GM18858 (cell line): ENCODE results near the gene RNF41.

Experiments used
- ATAC-seq: cut with Tn5 transposase; IDR thresholded peaks from one replicate; pipeline ENCODE4 v1.9.1; 2021; ENCODE audit not compliant: unreplicated experiment

RNF41 gene

GRCh38 chr12:56154818-56155217 is 66.9 kb downstream of the RNF41 start:
- ATAC-seq = no peak

DNA sequence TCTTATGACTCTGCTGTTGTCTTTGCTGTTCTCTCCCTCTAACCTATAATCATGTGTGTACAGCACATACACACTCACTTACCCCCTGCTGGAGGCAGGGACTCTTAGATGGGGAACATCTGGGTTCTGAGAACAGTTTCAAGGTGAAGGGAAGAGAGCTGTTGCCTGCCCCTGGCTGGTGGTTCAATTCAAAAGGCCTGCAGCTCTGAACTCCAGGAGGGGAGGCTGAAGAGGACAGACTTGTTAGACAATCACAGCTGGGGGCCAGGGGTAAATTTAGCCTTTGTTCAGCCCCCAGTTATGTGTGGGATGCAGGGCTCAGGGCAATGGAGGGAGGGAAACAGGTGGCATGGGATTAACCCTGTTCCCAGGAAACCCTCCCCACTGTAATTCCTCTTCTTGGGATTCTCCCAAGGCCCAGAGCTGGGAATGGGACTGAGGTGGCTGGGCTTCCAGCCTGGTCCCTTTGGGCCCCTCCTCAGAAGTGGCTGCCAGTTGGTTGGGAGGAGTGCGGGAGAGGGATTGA is 67.4 kb downstream of the RNF41 start:
- no peak for ATAC-seq

DNA sequence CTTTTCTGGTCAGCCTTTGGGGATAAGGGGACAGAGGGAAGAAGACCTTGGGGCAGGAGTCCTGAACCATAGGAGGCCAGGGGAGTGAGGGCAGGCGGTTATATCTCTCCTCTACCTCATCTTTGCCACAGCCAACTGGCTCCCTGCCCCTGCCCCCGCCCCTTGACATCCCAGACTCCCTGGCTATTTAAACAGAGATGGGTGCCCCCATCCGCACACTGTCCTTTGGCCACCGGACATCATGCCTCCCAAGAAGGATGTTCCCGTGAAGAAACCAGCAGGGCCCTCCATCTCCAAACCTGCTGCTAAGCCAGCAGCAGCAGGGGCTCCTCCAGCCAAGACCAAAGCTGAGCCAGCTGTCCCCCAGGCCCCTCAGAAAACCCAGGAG is 68.0 kb downstream of the RNF41 start:
- no peak for ATAC-seq

DNA sequence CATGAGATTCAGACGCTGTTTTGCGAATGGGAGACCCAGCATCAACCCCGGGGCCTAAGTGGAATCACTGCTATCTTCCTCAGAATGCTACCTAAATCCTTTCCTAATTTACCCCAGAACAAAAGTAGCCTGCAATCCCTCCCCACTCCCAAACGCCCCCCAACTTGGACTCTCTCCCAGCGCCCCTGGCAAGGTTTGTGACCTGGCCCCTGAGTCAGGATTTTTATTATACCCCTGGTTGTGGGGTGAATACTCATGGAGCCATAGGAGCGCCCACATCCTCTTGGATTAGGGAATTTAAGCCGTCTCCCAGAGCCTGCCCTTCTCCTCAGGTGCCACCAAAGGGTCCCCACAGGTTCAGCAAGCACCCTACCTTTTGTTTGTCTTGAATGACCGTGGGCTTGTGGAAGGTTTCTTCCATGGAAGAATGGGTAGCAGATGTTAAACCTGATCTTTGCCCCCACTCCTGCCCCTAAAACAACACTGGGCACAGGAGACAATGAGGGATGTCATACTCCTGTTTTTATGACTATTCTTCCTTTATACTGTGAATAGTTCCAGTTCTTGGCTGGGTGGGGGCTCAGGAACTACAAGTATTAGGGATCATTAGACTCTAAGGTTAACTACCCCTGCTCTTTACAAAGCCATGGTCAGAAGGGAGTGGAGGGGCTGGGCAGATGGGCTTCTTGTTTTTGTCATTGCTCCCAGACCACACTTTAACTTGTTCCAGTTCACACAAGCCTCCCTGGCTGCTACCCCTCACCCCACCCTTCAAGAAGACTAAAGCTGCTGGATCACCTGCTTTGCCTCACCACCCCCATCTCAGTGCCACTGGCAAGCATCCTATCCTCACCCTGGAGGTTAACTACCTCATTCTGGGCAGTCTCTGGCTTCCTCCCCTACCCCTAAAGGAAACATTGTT is 68.7 kb downstream of the RNF41 start:
- no peak for ATAC-seq
